Colonic mucosa (tissue), 4 donors: ENCODE results near the gene HOXB9. TPM values are rescaled to one million over a fixed set of nuclear protein-coding genes. Genes with fewer than 3 reads are reported as not detected.

Experiments used
- DNase-seq: peaks from one replicate; pipeline ENCODE4 v3.0.0-alpha.2; 2020
- H3K27ac ChIP-seq: fragments of 200-600 bp; one replicate; pipeline ENCODE4 v1.8.0; 2021
- H3K27me3 ChIP-seq: fragments of 200-600 bp; one replicate; pipeline ENCODE4 v1.8.0; 2021
- H3K36me3 ChIP-seq: fragments of 200-600 bp; one replicate; pipeline ENCODE4 v1.8.0; 2021
- H3K4me1 ChIP-seq: fragments of 200-600 bp; one replicate; pipeline ENCODE4 v1.8.0; 2021; ENCODE audit warnings: mild to moderate bottlenecking
- H3K4me3 ChIP-seq: fragments of 200-600 bp; one replicate; pipeline ENCODE4 v1.8.0; 2021
- H3K9ac ChIP-seq, 2 donors: one replicate each; pipeline ENCODE4 v1.7.0; 2013; ENCODE audit warnings: control low read depth in 2 of 2, low read depth in 2 of 2, low read length in 2 of 2
- H3K9me3 ChIP-seq: fragments of 200-600 bp; one replicate; pipeline ENCODE4 v1.8.0; 2021
- CTCF ChIP-seq: fragments of 200-600 bp; IDR thresholded peaks from one replicate; pipeline ENCODE4 v1.8.0; 2022; ENCODE audit warnings: antibody characterized with exemption, mild to moderate bottlenecking
- intact Hi-C: fragments of 100-400 bp; cut with DNase I; formaldehyde crosslinking; loops from one replicate; pipeline ENCODE4 v1.14.1; 2022
- total RNA-seq, 2 donors: library from RNA; stranded (reverse); fragmentation: NEBNext Ultra II Directional in 1 of 2; extraction: Animal tissue kit (Norgen Biotek cat#: 25700) in 1 of 2; gene quantifications; one replicate each; pipeline ENCODE4 v1.2.1, GENCODE V29; 2021
- donor health status: healthy.
- donor health status: DM: no; HTN: no; CAD: no.
- donor health status: DM: no; HTN: no; CAD: no.

Gene HOXB9
- total RNA-seq, 2 donors from 2014 or later, result 37.1 to 73.9 TPM

- Histone ChIP-seq H3K9ac (peak overlapping the region; percentile 66 to 76), H3K36me3 (no peaks in the 10 kb centered on the region), H3K27me3 (no peaks in the 10 kb centered on the region), H3K27ac (peak overlapping the region; percentile 70), H3K4me3 (peak overlapping the region; percentile 35), H3K4me1 (peaks cover 22% of the 10 kb centered on the region), H3K9me3 (no peaks in the 10 kb centered on the region)
- TF ChIP-seq CTCF, result no peak
- intact Hi-C loops, result no loop called here
- no peak for DNase-seq
Observed at GRCh38 chr17:48576479-48577309, 49.5 kb downstream of the HOXB9 start.

DNA sequence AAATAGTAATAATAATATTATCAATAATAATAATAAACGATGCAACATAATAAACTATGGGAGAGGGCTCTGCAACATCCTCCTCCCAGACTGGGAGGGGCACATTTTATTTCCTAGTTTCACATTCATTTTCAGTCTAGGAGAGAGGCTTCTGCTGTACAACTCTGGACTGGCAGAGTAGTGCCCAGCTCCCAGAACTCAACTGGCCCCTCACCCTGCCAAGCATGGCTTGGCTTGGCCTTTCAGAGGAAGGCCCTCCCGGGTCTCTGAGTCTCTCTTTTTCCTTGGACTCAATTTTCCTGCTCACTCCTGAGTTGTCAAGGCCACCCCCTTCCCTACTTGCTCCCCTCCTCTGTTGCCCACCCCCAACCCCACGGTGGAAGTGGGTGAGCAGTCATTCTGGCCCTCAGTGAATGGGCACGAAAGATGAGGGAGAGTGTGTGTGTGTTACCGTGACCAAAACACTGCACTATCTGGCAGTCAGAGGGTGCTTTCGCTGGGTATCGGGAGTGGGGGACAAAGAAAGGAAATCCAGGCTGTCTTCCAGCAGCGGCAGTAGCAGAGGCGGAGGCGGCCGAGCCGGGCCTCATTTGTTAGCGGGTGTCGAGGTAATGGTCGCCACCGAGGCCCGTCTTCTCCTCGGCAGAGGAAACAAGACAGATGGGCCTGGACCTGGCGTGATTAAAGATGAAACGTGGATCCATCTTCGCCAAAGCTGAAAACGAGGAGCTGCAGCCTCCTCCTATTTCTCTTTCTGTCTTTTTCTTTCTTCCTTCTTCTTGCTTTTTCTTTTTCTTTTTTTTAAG is 50.3 kb downstream of the HOXB9 start:
- Histone ChIP-seq H3K27ac (peak overlapping the region; percentile 70), H3K4me3 (peak overlapping the region; percentile 35), H3K4me1 (peaks cover 17% of the 10 kb centered on the region), H3K9me3 (no peaks in the 10 kb centered on the region), H3K36me3 (no peaks in the 10 kb centered on the region), H3K9ac (peak overlapping the region; percentile 34 to 62), H3K27me3 (no peaks in the 10 kb centered on the region)
- intact Hi-C loops, result no loop called here
- DNase-seq, result no peak
- TF ChIP-seq CTCF, result no peak

DNA sequence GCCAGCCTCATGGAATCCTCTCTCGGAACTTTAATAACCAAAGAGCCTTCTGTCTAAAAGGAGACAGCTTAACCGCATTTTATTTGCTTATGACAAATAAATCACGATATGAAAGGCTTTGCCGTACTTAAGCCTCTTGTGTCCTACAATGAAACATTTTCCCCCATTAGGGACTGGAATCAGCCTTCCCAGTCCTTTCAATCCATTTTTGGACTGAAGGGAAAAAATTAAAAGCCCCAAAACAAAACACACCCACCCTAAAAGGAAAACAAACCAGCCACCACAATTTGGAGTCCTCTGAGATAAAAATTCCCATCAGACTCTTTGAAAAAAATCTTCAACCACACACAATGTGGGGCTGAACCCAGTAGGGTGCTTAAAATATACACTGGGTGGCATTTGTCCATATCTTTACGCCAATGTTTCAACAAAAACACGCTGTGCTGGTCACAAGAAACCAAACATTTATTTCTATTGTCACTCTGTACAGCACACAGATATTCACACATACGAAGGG is 51.0 kb downstream of the HOXB9 start:
- peak overlapping the region in 1 of 2 donors; percentile 37 for H3K9ac ChIP-seq
- no peaks in the 10 kb centered on the region for H3K36me3 ChIP-seq
- no peaks in the 10 kb centered on the region for H3K27me3 ChIP-seq
- no peak for TF ChIP-seq CTCF
- intact Hi-C loops, result no loop called here
- no peak for DNase-seq
- no peaks in the 10 kb centered on the region for H3K9me3 ChIP-seq
- peak overlapping the region; percentile 70 for H3K27ac ChIP-seq
- peaks cover 16% of the 10 kb centered on the region for H3K4me1 ChIP-seq
- no peak overlapping the region for H3K4me3 ChIP-seq

- DNase-seq, result no peak
- no peaks in the 10 kb centered on the region for H3K36me3 ChIP-seq
- no peak overlapping the region for H3K4me3 ChIP-seq
- no peak for TF ChIP-seq CTCF
- intact Hi-C loops, result no loop called here
- peak overlapping the region; percentile 70 for H3K27ac ChIP-seq
- no peaks in the 10 kb centered on the region for H3K9me3 ChIP-seq
- H3K9ac ChIP-seq, result peak overlapping the region; percentile 24 to 52
- H3K4me1 ChIP-seq, result peaks cover 11% of the 10 kb centered on the region
- no peaks in the 10 kb centered on the region for H3K27me3 ChIP-seq
Observed at GRCh38 chr17:48574505-48575065, 51.6 kb downstream of the HOXB9 start.

DNA sequence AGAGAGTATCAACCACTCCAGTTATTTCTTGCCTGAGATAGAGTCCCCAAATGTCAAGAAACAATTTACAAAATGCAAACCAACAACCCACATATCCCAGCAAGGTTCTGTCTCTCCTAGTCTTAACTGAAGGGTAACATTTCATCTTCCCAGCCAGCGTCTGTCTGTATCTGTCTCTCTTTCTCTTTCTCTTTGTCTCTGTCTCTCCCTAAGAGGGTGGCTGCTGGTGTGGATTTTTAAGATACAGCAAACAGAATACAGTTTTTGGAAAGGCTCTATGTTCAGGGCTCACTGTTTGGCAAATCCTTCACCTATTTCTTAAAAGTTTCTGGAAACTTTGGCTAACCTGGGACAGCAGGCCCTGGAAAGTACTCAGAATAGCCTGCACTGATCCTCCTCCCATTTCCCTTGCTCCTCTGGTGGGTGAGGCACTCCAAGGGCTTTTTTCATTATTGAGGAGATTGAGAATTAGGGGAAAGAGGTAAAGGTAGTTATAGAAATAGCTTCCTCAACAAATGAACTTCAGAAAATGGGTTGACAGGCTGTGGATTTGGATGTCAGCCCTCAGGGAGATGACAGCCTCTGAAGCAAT is 54.2 kb downstream of the HOXB9 start:
- no peak for DNase-seq
- Histone ChIP-seq H3K36me3 (no peaks in the 10 kb centered on the region), H3K27ac (peak overlapping the region; percentile 70), H3K27me3 (no peaks in the 10 kb centered on the region), H3K4me1 (peaks cover 25% of the 10 kb centered on the region), H3K9ac (peak overlapping the region; percentile 55 to 68), H3K4me3 (no peak overlapping the region), H3K9me3 (no peaks in the 10 kb centered on the region)
- intact Hi-C loops, result no loop called here
- TF ChIP-seq CTCF, result no peak
